NB4 (cell line): Measurements from ENCODE around the gene CHCHD6.

Experiments used
- DNase-seq: peaks from one replicate; pipeline ENCODE4 v3.0.0; 2010; ENCODE audit warnings: low read depth
- H3K4me3 ChIP-seq: one replicate; pipeline ENCODE4 v1.5.1; 2011; ENCODE audit warnings: mild to moderate bottlenecking, low read depth, low read length, moderate library complexity
- MAX ChIP-seq: IDR thresholded peaks from 2 replicates; pipeline ENCODE4 v1.6.1; 2011; ENCODE audit warnings: low read depth, low read length
- MYC ChIP-seq: IDR thresholded peaks from 2 replicates; pipeline ENCODE4 v1.6.1; 2011; ENCODE audit warnings: low read depth, low read length
- POLR2A ChIP-seq: IDR thresholded peaks from 2 replicates; pipeline ENCODE4 v1.6.1; 2011; ENCODE audit warnings: mild to moderate bottlenecking; ENCODE audit not compliant: insufficient read length; ENCODE audit errors: extremely low read depth
- TF ChIP-seq, protein P1 (sequence below): IDR thresholded peaks from one replicate; pipeline ENCODE4 v1.5.1; 2012; ENCODE audit warnings: low read depth, low read length

CHCHD6 gene

DNA sequence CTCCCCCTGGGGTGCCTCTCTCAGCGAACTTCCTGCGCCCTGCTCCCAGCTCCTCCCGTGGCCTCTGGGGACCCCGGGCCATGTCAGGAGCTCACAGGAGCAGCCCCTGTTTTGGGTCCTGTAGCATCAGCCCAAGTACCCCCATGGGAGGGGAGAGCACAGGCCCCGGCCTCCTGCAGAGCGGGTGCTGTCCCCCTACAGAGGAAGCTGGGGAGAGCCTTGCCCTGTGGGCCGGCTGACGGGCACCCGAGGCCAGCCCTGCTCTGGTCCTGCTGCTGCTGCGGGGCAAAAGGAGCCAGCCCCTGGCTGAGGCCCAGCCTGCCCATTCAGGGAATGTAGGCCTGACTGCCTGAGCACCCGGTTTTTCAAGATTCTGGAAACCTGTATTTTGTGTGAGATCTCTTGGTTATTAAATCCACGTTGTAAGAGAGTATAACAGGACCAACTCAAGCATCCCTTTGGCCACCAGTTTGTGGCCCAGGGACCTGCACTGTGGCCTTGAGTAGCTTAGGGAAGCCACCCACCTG, 291.3 kb downstream of the CHCHD6 start:
- no peak for DNase-seq

GRCh38 chr3:126995926-126996512, 292.0 kb downstream of the CHCHD6 start:
- TF ChIP-seq MYC, result no peak

More for the DNA sequence above, 291.3 kb downstream of the CHCHD6 start:
- TF ChIP-seq, protein P1, sequence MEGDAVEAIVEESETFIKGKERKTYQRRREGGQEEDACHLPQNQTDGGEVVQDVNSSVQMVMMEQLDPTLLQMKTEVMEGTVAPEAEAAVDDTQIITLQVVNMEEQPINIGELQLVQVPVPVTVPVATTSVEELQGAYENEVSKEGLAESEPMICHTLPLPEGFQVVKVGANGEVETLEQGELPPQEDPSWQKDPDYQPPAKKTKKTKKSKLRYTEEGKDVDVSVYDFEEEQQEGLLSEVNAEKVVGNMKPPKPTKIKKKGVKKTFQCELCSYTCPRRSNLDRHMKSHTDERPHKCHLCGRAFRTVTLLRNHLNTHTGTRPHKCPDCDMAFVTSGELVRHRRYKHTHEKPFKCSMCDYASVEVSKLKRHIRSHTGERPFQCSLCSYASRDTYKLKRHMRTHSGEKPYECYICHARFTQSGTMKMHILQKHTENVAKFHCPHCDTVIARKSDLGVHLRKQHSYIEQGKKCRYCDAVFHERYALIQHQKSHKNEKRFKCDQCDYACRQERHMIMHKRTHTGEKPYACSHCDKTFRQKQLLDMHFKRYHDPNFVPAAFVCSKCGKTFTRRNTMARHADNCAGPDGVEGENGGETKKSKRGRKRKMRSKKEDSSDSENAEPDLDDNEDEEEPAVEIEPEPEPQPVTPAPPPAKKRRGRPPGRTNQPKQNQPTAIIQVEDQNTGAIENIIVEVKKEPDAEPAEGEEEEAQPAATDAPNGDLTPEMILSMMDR, result no peak
- TF ChIP-seq MYC, result no peak
- TF ChIP-seq POLR2A, result no peak
- no peak for TF ChIP-seq MAX
- H3K4me3 ChIP-seq, result no peak overlapping the region

GRCh38 chr3:126996905-126997304, 292.9 kb downstream of the CHCHD6 start:
- DNase-seq, result no peak
- TF ChIP-seq MAX (no peak), MYC (no peak), POLR2A (no peak)
- TF ChIP-seq, protein P1, result no peak
- no peak overlapping the region for H3K4me3 ChIP-seq

More at GRCh38 chr3:126995926-126996512, 292.0 kb downstream of the CHCHD6 start:
- no peak overlapping the region for H3K4me3 ChIP-seq
- DNase-seq, result no peak

- no peak for DNase-seq
- no peak for TF ChIP-seq MAX
- TF ChIP-seq POLR2A, result no peak
- TF ChIP-seq, protein P1, result no peak
- no peak for TF ChIP-seq MYC
- no peak overlapping the region for H3K4me3 ChIP-seq
Measured at GRCh38 chr3:126997455-126998038, 293.5 kb downstream of the CHCHD6 start.

- H3K4me3 ChIP-seq, result no peak overlapping the region
- no peak for TF ChIP-seq POLR2A
- TF ChIP-seq MYC, result no peak
- TF ChIP-seq, protein P1, result no peak
- no peak for TF ChIP-seq MAX
- no peak for DNase-seq
Measured at GRCh38 chr3:126998320-126998719, 294.3 kb downstream of the CHCHD6 start.

GRCh38 chr3:126998728-126999127, 294.7 kb downstream of the CHCHD6 start:
- TF ChIP-seq MYC, result no peak
- TF ChIP-seq POLR2A, result no peak
- TF ChIP-seq, protein P1, result no peak
- TF ChIP-seq MAX, result no peak
- no peak overlapping the region for H3K4me3 ChIP-seq
- no peak for DNase-seq
